Activated effector memory CD4-positive, alpha-beta T cell treated with anti-CD3 and anti-CD28 coated beads, Interleukin-2, amount 50 U/mL, for 16 hours (primary cell): ENCODE measurements around the gene AKT1.

ENCODE experiments used
- DNase-seq: peaks from one replicate; pipeline ENCODE4 v3.0.0-alpha.2; 2020

The AKT1 gene

GRCh38 chr14:104798300-104799243, 3.0 kb upstream of the AKT1 start:
- no peak for DNase-seq

DNA sequence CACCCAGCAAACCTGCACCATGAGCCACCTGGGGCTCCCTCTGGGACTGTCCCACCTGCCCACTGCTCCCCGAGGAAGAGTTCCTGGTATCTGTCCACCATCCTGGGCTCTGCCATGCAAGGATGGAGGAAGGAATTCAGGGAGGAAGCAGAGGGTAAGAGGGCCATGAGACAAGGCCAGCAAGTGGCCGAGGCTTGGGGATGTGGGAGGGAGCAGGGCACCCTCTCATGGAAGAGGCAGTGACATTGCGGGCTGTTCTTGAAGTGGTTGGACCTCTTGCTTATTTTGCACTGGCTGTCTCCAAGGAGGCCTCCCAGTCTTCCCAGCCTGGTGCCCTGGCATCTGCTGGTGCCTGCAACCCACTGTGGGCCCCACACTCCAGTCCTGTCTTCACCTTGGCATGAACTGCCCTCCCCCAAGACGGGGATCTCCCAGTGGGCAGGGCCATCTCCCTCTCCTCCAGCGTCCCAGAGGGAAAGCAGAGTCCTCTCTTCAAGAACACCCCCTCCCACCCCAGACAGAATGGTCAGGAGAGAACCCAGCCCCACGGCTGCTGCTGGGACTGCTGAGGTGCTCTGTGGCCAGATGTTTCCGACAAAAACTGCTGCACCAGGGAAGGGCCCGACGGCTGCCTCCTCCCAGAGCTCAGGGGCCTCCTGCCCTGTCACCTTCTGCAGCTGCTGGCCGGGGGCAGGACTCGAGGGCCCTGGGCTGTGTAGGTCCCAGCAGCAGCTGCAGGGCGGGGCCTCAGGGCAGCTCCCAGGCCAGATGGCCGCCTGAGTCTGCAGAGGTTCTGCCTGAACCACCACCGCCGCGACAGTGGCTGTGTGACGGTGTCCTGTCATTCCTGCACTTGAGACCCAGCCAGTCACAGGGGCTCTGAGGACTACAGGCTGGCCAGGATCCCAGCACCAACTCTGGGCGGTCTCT, 1.8 kb upstream of the AKT1 start:
- DNase-seq, result no peak

- no peak for DNase-seq
Measured at GRCh38 chr14:104796687-104797081, 1.1 kb upstream of the AKT1 start.

- peak; percentile 87 for DNase-seq
Measured at GRCh38 chr14:104795781-104796686, 486 bp upstream of the AKT1 start.

DNA sequence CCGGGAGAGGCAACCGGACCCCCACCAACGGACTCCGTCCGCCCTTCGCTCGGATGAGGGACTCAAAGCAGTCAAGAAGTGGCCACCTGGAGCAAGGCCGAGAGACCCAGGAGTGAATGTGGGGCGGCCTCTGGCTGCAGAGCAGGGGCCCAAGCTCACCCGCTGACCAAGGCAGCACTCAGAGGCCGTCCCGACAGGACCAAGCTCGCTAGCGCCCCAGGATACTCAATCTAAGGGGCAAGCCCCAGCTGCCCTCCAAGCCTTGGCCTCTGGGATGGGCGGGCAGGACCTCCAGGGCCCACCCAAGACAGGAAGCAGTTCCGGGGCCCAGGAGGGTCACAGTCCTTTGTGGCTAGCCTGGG, 936 bp downstream of the AKT1 start:
- no peak for DNase-seq

- peak; percentile 78 for DNase-seq
Measured at GRCh38 chr14:104794099-104794498, 1.4 kb downstream of the AKT1 start.

DNA sequence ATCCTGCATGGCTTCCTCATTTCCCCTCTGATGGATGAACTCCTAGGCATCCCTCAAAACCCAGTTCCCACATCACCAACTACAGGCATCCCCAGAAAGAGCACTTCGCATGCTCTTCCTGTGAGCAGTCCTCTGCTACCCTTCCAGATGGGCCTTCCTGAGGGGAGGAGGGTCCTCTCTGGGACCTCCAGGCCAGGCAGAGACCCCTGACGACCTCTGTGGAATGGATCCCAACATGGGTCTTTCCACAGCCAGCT, 1.9 kb downstream of the AKT1 start:
- no peak for DNase-seq

DNA sequence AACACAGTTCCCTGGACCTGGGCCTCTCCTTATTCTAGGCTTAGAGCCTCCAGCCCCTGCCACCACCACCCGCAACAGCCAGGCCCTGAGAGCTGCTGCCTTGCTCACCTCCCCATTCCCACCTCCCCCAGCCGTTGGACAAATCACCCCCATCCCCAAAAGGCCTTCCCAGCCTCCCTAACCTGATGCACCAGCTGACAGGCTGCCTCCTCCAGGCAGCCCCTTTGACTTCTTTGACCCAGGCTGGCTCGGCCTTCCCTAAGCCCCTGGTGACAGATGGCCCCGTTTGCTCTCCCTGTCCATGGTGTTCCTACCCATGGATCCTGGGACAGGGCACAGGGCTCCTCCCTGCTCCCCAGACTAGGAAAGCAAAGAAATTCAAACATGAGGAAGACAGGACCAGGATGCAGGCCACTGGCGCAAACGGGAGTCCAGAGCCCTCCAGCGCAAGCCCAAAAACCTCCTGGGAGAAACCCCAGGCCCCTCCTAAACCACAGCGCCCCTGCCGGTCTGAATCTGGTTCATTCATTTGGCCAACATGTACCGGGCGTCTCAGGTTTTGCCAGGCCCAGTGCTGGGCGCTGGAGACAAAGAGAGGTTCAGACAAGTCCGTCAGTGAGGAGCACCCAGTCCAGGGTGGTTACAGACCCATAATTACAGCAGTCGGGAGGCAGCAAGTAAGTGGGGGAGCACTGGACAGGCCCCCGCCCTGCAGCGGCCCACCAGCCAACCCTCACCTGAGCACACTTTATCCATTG, 2.4 kb downstream of the AKT1 start:
- DNase-seq, result no peak

- DNase-seq, result no peak
Measured at GRCh38 chr14:104792101-104792884, 3.3 kb downstream of the AKT1 start.

DNA sequence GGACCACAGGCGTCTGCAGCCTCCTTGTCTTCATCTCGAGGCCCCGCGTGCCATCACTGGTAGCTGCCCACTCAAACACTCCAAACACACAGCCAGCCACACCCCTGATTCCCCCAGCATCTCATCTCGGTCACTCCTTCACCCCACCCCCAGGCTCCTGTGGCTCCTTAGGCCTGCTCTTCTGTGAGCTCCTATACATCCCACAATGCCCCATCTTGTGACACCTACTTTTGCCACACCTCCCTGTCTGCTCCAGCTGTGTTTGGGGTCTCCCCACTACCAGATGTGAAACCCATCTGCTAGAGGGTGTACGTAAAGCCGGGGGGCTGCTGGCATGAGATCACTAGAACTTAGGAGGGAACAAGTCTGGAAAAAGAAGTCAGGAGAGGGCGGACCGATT, 4.1 kb downstream of the AKT1 start:
- DNase-seq, result no peak

GRCh38 chr14:104789752-104790743, 5.5 kb downstream of the AKT1 start:
- DNase-seq, result no peak

GRCh38 chr14:104788873-104789663, 6.5 kb downstream of the AKT1 start:
- DNase-seq, result no peak

GRCh38 chr14:104788161-104788818, 7.3 kb downstream of the AKT1 start:
- no peak for DNase-seq

DNA sequence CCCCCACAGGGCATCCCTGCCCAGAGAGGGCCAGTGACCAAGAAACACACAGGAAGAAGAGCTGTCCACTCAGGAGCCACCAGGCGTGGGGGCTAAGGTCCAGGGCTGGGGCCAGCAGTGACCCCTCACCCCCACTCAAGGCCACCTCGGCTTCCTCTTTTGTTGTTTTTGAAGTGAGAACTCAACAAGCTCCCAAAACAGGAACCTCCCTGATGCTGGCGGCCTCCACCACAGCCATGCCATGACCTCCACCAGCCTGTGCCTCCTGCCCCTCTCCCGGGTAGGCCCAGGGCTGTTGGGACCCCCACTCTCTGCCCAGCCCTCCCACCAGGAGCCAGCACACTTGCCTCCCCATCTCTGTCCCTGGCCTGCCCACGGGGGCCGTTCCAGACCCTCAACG, 7.8 kb downstream of the AKT1 start:
- no peak for DNase-seq

DNA sequence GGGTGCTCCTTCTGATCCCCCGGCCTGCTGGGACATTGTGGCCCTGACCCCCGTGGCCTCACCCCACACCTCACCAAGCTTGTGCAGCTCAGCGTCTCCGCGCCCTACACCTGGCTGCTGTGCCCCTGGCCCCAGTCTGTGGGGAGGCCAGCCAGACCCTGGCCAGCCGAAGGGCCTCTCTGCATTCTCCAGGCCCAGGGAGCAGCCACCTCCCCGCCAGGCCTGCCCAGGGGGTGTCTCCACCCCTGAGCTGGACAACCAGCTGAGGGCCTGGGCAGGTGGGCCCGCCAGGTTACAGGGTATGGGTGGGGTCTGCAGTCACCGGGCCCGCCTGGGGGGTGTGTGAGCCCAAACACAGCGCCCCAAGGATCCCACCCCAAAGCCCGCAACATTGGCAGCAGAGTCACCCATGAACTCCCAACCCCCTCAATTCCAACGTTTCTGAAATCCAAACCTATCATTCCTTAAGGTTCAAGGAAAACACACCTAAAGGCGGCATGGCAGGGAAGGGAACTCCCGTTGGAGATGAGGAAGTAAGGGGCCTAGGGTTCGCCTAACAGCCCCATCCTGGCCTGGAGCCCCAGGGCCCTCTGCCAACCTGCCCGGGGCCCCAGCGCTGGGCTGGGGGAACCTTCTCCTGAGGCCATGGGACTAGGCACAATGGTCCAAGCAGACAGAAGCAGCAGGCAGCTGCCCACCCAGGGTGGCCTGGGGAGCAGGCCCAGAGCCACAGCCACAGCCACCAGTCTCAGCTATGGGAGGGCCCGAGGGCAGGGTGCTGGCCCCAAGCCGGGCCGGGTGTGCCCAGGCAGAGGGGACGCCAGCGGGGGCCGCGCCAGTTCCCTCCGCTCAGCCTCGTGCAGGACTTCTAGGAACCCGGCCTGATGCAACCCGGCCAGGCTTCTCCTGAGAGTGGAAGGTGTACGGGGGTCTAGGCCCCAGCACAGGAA, 8.5 kb downstream of the AKT1 start:
- no peak for DNase-seq

- DNase-seq, result no peak
Measured at GRCh38 chr14:104786091-104786586, 9.4 kb downstream of the AKT1 start.

DNA sequence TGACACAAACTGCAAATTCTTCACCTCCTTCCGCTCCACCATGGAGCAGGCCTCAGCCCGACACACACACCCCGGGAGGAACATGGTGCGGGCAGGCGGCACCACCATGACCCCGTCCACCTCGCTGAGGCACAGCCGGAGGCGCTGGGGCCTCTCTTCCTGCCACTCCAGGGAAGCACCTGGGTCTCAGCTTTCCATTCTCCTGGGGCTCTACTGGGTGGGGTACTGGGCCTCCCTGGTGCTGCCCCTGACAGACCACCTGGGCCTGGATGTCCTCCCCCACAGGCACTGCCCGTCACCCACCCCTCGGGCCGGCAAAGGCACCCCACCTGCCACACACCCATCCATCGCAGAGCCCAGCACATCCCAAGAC, 9.9 kb downstream of the AKT1 start:
- DNase-seq, result no peak
